Activated CD4-positive, alpha-beta T cell treated with anti-CD3 and anti-CD28 coated beads, Interleukin-2, amount 50 U/mL, for 48 hours (primary cell): ENCODE data around the gene PSMB1.
A peak's percentile ranks its signal among the peaks of the same experiment; 100 is the strongest.
"Not testable (repeated sequence)": the region's sequence is repeated elsewhere in the genome, so short reads cannot be mapped to it uniquely, and the experiment has no call there.

Experiments used
- DNase-seq, 2 experiments: peaks; one replicate each; pipeline ENCODE4 v3.0.0-alpha.2; 2020

PSMB1 gene

DNA sequence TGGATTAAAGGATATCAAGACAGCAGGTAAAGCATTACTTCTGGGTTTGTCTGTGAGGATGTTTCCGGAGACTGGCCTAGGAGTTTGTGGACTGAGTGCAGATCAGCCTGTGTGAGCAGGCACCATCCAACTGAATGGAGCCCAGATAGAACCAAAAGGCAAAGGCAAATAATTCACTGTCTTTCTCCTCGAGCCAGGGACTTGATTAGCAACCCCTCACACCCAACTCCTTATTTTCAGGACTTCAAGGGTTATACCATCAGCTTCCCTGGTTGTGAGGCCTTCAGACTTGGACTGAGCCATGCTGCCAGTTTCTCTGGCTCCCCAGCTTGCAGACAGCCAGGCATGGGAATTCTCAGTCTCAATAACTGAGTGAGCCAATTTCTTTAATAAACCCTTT lies 19.3 kb downstream of the PSMB1 start:
- DNase-seq, result no peak

DNA sequence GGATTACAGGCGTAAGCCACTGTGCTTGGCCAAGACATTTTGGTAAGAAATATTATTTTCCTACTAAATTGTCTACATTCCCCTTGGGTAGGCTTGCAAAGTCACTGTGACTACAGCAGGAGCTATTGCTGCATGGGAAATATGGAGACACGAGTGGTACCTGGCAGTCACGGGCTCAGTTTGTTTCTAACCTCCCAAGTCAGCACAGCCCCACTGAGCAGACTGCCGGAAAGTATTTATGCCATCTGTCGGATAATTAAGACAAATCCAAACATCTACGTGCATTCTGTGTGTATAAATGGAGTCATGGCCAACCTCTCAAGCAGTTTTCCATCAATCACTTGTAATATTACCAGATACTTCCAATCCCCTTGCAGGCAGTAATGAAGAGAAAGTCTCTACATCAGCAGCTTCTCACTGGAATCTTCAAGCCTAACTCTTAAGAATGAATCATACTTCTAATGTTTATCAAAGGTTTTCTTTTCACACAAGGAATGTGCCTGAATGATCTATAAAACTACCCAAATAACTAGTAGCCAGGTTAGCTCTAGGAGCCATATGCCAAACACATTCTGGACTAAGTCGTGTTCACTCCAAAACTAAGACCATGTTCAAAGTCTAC lies 20.1 kb downstream of the PSMB1 start:
- no peak for DNase-seq

DNA sequence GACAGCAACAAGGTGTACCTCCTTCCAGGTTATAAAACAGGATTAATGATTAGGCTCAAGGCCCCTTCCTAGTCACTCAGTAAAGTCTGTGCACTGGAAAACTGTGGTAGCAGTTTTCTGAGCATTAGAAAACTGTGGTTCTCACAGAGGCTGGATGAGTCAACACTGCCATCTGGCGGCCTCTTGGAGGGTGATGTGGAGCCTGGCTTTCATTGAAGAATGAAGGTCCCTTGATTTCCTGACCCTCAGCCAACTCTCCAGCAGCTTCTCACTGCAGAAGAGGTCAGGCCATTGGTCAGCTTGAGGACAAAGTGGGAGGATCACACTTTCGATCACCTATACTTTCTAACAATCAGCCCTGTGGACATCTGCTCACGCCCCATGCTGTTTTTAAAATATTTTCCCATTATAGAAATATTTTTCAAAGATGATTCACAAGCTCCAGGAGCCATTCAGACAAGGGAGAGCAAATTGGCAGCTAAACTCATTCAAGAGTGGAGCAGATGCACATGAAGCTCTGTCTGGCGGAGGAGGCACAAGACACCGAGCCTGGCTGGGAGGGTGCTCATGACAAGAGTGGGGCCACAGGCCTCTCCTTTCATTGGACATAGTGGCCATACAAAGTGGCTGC lies 23.2 kb downstream of the PSMB1 start:
- peak; percentile 69 to 76 for DNase-seq

DNA sequence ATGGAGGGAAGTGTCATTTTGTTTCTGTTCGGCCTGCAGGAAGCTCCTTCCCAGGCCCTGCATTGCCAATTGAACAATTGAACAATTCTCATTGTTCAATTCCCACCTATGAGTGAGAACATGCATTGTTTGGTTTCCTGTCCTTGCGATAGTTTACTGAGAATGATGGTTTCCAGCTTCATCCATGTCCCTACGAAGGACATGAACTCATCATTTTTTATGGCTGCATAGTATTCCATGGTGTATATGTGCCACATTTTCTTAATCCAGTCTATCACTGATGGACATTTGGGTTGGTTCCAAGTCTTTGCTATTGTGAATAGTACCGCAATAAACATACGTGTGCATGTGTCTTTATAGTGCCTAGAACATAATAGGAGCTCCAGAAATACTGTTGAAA lies 25.1 kb downstream of the PSMB1 start:
- DNase-seq, result not testable (repeated sequence)

DNA sequence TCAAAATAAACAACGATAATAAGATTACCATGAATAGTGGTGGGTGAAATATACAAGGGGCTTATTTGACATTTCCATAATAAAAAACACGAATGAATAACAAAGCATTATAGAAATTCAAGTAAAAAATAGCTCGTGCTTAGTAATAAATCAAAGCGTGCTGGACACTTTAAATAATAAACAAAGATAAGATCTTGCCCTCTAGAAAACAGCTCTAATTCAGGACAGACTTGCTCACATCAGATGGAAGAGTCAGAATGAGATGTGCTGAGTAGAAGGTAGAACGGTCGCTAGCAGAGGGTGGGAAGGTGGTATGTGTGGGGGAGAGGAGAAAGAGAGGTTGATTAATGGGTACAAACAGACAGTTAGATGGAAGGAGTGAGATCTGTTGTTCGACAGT lies 27.3 kb downstream of the PSMB1 start:
- DNase-seq, result no peak

DNA sequence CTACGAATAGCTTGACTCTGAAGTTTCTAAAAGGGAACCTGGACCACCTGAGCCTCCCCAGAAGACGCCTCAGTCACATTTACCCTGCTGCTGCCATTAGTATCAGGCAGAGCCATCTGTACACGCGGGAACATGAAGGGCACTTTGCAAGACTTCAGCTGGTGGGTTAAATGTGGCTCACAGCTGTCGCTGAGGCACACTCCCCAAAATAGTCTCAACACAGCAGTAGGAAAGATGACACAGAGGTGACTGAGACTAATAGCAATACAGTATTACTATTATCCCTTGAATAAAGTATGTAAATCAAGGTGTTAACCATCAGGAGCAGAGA lies 29.0 kb downstream of the PSMB1 start:
- no peak for DNase-seq

DNA sequence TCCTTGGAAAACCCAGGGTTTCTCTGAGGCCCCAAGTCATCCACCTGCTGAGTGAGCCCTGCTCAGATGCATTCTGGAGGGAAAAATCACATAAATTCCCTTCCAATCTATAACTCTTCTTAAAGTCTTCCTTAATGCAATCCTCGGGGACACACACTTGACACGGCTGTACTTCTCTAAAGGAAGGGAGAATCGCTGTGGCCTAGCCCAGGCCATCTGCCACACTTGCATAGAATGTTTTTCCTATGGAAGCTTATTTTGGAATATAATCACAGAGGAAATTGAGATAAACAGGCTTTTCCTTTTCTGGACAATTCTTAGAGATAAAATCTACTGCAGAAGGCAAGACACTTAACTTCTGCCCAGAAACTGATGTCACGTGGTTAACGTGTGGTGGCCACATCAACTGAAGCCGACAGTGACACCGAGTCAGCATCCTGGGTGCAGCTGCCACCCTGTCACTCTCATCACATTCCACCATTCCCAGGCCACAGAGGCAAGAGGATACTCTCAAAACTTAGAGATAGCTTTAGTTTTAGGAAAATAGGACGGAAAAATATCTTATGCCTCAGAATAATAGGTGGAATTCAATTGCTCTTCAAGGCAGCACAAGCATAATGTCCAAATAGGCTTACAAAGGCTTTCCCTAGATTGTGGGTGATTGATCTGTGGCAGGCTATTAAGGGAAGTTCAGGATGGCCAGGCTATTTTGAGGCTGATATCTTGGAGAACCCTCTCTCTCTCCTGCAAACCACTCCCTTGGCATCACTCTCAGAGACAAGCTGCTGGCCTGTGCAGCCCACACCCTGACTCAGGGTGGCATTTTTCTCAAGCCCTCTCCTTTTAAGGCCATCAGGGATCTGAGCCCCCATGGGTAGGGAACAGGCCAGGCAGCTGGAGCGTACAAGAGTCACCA lies 29.6 kb downstream of the PSMB1 start:
- no peak for DNase-seq

DNA sequence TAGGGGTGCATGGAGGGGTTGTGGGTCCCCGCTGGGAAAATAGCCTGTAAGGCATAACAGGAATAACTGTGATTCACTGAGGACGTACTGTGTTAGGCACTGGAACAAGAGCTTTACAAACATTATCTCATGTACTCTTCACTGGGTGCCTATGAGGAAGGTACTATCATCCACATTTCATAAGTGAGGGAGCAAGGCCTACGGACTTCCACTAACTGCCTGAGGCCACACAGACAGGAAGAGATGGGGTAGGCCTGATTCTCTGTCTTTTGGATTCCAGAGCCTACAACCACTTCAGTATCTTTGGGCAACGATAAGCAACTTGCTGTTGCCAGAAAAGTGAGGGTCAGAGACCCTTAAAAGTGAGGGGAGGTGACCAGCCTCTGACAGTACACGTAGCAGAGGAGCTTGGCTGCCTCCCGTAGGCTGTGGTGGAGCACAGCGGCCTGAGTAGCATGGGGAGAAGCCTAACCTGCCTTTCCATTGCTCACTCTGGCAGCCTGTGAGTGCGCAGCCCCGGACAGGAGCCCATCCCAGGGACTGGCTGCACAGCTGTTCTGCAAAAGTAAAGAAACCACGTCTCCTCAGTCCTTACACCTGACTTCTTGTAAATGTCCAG lies 30.4 kb downstream of the PSMB1 start:
- DNase-seq, result no peak

DNA sequence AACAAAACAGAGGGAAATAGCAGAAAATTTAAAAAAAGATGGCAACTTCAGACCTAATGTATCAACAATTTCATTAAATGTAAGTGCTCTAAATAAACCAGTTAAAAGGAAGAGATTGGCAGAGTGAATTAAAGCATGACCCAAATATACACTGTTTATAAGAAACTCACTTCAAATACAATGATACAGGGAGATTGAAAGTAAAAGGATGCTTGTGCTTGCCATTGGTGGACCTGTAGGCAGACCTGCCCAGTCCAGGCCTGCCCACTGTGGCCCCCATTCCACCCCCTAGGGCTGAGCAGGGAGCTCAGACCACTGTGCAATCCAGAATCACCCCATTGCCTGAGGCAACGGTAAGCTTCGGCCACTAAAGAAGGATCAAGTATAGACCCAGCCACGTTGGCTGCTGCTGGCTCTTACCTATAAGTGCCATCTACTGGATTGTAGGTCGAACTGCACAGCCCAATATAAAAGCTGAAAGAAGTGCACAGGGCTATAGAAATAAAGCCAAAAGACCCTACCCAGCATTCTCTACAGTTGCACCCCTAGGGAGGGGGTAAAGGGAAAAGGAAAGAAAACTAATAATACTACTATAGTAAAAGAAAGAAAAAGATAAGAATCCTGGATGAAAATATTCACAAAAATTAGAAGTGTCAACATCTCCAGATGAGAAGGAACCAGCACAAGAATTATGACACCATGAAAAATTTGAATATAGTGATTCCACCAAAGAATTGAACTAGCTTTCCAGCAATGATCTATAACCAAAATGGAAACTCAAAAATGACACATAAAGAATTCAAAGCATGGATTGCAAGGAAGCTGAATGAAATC lies 36.1 kb downstream of the PSMB1 start:
- peak; percentile 14 to 36 for DNase-seq

DNA sequence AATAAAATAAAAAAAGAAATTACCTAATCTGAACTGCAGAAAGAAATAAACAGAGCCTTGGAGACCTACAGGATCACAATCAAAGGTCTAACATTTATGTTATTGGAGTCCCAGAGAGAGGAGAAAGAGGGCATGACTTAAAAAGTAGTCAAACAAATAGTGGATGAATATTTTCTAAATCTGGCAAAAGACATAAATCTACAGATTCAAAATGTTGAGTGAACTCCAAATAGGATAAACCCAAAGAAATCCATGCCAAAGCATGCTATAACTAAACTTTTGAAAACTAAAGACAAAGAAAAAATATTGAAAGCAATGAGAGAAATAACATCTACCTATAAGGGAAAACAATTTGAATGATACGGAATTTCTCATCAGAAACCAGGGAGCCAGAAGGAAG lies 38.2 kb downstream of the PSMB1 start:
- no peak for DNase-seq

DNA sequence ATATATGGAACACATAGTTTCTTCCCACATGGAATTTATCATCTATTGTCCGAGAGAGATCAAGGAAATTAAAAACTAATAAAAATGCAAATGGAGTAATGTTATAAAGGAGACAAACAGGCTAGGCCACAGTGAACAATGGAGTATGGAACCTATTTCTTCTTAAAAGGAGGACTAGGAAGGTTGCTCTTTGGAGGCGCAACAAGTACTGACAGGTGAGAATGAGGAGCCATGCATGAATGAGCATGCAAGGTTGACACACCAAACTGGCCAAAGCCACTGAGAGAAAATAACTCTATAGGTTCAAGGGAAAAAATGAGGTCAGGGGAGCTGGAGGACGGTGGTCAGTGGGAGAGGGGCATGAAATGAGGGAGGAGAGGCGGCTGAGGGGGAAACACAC lies 40.9 kb downstream of the PSMB1 start:
- DNase-seq, result no peak

DNA sequence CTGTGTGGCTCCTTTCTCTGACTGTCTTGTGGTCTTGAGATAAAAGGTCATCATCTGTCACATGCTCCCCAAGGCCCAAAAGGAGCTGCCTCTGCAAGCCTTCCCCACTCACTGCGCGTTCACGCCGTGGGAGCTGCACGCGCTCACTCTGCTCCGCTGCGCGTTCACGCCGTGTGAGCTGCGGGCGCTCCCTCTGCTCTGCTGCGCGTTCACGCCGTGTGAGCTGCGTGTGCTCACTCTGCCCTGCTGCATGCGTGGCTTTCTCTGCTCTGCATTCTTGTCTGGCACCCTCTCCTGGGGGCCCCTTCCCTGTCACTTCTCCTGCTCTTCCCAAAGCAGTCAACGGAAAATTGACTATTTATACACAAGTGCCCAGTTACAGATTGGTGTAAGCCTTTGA lies 42.5 kb downstream of the PSMB1 start:
- DNase-seq, result no peak

DNA sequence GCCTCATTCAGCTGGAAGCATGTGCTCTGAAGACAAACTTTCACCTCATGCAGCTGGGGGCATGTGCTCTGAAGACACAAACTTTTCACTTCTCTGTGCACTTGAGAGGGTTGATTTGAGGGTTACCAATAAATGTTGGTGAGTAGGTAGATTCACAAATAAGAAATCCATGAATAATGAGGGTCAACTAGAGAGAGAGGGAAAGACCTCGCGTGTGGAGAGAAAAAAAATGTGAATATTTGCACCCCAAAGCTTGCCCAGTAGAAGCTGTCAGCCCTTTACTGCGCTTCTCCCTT lies 43.4 kb downstream of the PSMB1 start:
- DNase-seq, result no peak

DNA sequence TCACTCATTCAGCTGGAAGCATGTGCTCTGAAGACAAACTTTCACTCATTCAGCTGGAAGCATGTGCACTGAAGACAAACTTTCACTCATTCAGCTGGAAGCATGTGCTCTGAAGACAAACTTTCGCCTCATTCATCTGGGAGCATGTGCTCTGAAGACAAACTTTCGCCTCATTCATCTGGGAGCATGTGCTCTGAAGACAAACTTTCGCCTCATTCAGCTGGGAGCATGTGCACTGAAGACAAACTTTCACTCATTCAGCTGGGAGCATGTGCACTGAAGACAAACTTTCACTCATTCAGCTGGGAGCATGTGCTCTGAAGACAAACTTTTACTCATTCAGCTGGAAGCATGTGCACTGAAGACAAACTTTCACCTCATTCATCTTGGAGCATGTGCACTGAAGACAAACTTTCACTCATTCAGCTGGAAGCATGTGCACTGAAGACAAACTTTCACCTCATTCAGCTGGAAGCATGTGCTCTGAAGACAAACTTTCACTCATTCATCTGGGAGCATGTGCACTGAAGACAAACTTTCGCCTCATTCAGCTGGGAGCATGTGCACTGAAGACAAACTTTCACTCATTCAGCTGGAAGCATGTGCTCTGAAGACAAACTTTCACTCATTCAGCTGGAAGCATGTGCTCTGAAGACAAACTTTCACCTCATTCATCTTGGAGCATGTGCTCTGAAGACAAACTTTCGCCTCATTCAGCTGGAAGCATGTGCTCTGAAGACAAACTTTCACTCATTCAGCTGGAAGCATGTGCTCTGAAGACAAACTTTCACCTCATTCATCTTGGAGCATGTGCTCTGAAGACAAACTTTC lies 44.0 kb downstream of the PSMB1 start:
- not testable (repeated sequence) for DNase-seq

DNA sequence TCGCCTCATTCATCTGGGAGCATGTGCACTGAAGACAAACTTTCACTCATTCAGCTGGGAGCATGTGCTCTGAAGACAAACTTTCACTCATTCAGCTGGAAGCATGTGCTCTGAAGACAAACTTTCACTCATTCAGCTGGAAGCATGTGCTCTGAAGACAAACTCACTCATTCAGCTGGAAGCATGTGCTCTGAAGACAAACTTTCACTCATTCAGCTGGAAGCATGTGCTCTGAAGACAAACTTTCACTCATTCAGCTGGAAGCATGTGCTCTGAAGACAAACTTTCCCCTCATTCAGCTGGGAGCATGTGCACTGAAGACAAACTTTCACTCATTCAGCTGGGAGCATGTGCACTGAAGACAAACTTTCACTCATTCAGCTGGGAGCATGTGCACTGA lies 44.8 kb downstream of the PSMB1 start:
- DNase-seq, result not testable (repeated sequence)

DNA sequence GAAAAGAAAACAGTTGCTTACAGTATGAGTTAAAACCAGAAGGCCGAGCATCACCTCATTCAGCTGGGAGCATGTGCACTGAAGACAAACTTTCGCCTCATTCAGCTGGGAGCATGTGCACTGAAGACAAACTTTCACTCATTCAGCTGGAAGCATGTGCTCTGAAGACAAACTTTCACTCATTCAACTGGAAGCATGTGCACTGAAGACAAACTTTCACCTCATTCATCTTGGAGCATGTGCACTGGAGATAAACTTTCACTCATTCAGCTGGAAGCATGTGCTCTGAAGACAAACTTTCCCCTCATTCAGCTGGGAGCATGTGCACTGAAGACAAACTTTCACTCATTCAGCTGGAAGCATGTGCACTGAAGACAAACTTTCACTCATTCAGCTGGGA lies 45.4 kb downstream of the PSMB1 start:
- DNase-seq, result not testable (repeated sequence)

DNA sequence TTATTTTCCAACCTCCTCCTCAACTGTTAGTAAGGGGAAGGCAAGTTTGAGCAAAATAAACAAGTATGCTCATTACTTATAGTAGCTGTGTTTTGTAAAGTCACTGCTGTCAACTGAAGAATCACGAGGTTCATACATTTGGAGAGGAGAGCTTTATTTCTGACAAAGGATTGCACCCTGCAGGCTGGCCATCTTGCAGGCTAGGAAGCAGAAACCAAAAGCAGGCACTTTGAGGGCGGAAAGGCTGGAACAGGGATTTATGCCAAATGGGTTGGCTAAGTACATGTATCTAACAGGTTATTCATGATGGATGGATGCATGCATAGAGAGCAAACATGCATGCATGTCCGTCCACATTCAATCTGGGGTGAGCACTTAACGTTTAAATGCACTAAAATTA lies 46.7 kb downstream of the PSMB1 start:
- DNase-seq, result no peak

DNA sequence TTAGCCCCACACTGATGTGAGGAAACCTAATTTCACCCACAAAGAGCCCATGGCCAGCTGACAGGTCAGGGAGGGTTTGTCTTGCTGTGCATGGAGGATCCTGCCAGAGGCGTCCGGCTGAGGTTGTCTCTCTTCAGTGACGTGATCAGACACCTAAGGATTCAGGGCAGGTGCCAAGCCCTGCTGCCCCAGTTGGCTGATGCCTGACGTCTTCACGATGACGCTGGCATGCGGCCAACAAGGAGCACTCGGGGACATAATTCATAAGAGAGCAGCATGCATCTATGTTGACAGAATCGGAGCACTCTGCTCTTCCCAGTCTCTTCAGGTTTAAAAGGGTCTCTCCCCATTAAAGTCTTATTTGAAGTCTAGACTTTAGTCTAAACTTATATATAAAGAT lies 47.8 kb downstream of the PSMB1 start:
- DNase-seq, result no peak

DNA sequence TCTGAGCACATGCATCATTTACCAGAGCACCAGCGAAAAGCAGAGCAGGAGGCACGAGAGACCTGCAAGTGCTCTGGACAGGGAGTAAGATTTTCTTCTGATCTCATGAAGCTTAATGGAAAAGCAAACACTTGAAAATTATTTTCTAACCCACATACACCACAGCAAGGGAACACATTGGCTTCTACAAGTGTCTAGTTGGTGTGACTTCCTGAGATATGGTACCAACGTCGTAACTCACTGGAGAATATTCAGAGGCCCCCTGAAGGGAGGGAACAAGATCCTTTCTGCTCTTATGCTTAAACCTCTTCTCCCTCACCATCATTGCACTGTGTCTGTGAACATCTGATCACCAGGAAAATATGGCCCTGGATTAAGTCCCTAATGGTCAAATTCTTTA lies 48.6 kb downstream of the PSMB1 start:
- DNase-seq, result no peak

DNA sequence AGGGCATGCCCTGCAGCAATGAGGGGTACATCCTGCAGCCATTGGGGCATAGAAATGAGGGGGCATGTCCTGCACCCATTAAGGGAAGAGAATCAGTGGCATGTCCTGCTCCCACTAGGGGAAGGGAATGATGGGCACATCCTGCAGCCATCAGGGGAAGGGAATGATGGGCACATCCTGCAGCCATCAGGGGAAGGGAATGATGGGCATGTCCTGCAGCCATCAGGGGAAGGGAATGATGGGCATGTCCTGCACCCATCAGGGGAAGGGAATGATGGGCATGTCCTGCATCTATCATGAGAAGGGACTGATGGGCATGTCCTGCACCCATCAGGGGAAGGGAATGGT lies 49.7 kb downstream of the PSMB1 start:
- DNase-seq, result no peak

DNA sequence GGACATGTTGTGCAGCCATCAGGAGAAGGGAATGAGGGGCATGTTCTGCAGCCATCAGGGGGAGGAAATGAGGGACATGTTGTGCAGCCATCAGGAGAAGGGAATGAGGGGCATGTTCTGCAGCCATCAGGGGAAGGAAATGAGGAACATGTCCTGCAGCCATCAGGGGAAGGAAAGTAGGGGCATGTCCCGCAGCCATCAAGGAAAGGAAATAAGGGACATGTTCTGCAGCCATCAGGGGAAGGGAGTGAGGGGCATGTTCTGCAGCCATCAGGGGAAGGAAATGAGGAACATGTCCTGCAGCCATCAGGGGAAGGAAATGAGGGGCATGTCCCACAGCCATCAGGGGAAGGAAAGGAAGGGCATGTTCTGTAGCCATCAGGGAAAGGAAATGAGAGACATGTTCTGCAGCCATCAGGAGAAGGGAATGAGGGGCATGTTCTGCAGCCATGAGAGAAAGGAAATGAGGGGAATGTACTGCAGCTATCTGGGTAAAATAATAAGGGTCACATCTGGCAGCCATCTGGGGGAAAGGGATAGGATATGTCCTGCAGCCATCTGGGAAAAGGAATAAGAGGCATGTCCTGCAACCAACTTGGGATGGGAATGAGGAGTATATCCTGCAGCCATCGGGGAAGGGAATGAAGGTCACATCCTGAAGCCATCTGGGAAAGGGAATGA lies 50.2 kb downstream of the PSMB1 start:
- DNase-seq, result not testable (repeated sequence)

DNA sequence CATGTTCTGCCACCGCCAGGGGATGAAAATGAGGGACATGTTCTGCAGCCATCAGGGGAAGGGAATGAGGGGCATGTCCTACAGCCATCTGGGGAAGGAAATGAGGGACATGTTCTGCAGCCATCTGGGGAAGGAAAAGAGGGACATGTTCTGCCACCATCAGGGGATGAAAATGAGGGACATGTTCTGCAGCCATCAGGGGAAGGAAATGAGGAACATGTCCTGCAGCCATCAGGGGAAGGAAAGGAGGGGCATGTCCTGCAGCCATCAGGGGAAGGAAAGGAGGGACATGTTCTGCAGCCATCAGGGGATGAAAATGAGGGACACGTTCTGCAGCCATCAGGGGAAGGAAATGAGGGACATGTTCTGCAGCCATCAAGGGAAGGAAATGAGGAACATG lies 50.8 kb downstream of the PSMB1 start:
- DNase-seq, result not testable (repeated sequence)
